Mucosa of descending colon (tissue), 3 donors: ENCODE data around the gene RNF149. TPM values are rescaled to one million over a fixed set of nuclear protein-coding genes. Genes with fewer than 3 reads are reported as not detected.

Experiments used
- ATAC-seq: fragments of 200-7000 bp; cut with Tn5 transposase; one replicate; pipeline ENCODE4 v1.9.1; 2020; ENCODE audit warnings: mild to moderate bottlenecking, moderate library complexity
- DNase-seq, 3 donors: peaks; one replicate each; pipeline ENCODE4 v3.0.0-alpha.2; 2020
- H3K36me3 ChIP-seq: fragments of 200-600 bp; one replicate; pipeline ENCODE4 v1.8.0; 2021; ENCODE audit warnings: low read depth, mild to moderate bottlenecking
- H3K4me1 ChIP-seq: fragments of 200-600 bp; one replicate; pipeline ENCODE4 v1.8.0; 2021; ENCODE audit warnings: low read depth, mild to moderate bottlenecking
- H3K4me3 ChIP-seq: fragments of 200-600 bp; one replicate; pipeline ENCODE4 v1.8.0; 2021; ENCODE audit warnings: mild to moderate bottlenecking
- H3K9me3 ChIP-seq: fragments of 200-600 bp; one replicate; pipeline ENCODE4 v1.8.0; 2021; ENCODE audit warnings: mild to moderate bottlenecking
- CTCF ChIP-seq: fragments of 200-600 bp; IDR thresholded peaks from one replicate; pipeline ENCODE4 v1.8.0; 2022; ENCODE audit warnings: antibody characterized with exemption, mild to moderate bottlenecking
- intact Hi-C, 2 donors: fragments of 100-400 bp; cut with DNase I in 1 of 2; cut with micrococcal nuclease in 1 of 2; formaldehyde crosslinking; loops; one replicate each; pipeline versions ENCODE4 v1.11.0 to v1.11.1; 2022; cut with DNase I, micrococcal nuclease
- total RNA-seq, 3 donors: library from RNA; stranded (reverse); fragmentation: NEBNext Ultra II Directional in 2 of 3; extraction: Animal tissue kit (Norgen Biotek cat#: 25700) in 2 of 3; gene quantifications; one replicate each; pipeline versions ENCODE4 v1.2.1 to v1.2.4, GENCODE V29; 2021 to 2023
- donor health status: DM: no; HTN: no; CAD: no; lungs with moderate emphysema.
- donor health status: DM: no; HTN: no; CAD: no.
- donor health status: DM: no; HTN: yes; CAD: no.

Gene RNF149
- total RNA-seq, 3 donors from 2014 or later, result 50.5 to 62.5 (median 56.3) TPM

- H3K4me1 ChIP-seq, result peaks cover 3% of the 10 kb centered on the region
- TF ChIP-seq CTCF, result no peak
Measured at GRCh38 chr2:101299604-101300003, 8.9 kb downstream of the RNF149 start.

DNA sequence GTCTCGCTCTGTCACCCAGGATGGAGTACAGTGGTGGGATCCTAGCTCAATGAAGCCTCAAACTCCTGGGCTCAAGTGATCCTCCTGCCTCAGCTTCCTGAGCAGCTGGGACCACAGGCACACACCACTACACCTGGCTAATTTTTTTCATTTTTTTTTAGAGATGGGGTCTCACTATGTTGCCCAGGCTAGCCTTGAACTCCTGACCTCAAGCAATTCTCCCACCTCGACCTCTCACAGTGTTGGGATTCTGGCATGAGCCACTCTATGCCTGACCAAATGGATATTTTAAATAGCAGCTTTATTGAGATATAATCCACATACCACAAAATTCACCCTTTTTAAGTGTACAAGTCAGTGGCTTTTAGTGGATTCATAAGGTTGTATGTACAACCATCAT is 11.1 kb downstream of the RNF149 start:
- TF ChIP-seq CTCF, result no peak
- no peak for ATAC-seq
- Histone ChIP-seq H3K4me1 (no peaks in the 10 kb centered on the region), H3K4me3 (no peak overlapping the region), H3K36me3 (no peaks in the 10 kb centered on the region), H3K9me3 (no peaks in the 10 kb centered on the region)
- intact Hi-C loops, result no loop called here
- DNase-seq, result no peak

More at GRCh38 chr2:101299604-101300003, 8.9 kb downstream of the RNF149 start:
- Histone ChIP-seq H3K36me3 (no peaks in the 10 kb centered on the region), H3K9me3 (no peaks in the 10 kb centered on the region), H3K4me3 (no peak overlapping the region)
- intact Hi-C loops, result no loop called here
- ATAC-seq (no peak), DNase-seq (no peak)

DNA sequence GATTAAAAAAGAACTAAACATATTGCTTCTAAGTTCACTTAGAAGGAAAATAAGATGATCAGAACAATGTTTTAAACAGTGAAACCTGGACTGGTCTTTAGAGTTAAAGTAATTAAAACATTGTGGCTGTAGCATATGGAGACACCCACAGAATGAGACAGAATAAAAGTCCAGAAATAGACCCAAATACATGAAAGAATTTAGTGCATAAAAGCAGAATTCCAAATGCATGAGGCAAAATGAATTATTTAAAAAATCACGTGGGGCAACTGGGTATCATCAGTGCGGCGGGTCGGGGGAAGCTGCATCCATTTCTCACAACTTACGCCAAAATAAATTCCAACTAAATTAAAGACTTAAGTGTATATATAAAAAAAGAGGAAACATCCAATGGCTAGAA is 12.1 kb downstream of the RNF149 start:
- DNase-seq, result no peak
- Histone ChIP-seq H3K9me3 (no peaks in the 10 kb centered on the region), H3K4me3 (no peak overlapping the region), H3K4me1 (no peaks in the 10 kb centered on the region), H3K36me3 (no peaks in the 10 kb centered on the region)
- TF ChIP-seq CTCF, result no peak
- intact Hi-C loops, result no loop called here
- ATAC-seq, result no peak

- Histone ChIP-seq H3K4me3 (no peak overlapping the region), H3K4me1 (no peaks in the 10 kb centered on the region), H3K36me3 (no peaks in the 10 kb centered on the region), H3K9me3 (no peaks in the 10 kb centered on the region)
- no peak for TF ChIP-seq CTCF
- intact Hi-C loops, result no loop called here
- ATAC-seq (no peak), DNase-seq (no peak)
Measured at GRCh38 chr2:101295895-101296294, 12.6 kb downstream of the RNF149 start.

DNA sequence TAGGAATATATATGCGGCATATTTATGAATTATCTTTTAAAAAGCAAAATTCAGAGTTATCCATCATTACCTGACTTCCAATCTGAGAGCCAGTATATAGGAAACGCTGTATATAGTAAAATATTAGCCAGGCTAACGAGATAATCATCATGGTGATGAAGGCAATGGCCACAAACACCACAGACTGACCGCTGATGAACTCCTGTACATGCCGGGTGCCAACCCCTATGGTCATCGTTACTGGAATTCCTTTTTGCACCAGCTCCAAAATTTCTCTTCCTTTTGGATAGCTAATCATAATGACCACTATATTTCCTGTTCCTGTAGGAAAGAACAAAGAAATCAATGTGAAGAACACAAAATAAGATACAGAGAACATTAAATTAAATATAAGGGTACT is 13.6 kb downstream of the RNF149 start:
- no peaks in the 10 kb centered on the region for H3K9me3 ChIP-seq
- DNase-seq (no peak), ATAC-seq (no peak)
- TF ChIP-seq CTCF, result no peak
- H3K4me1 ChIP-seq, result no peaks in the 10 kb centered on the region
- intact Hi-C loops, result no loop called here
- H3K36me3 ChIP-seq, result no peaks in the 10 kb centered on the region
- no peak overlapping the region for H3K4me3 ChIP-seq

DNA sequence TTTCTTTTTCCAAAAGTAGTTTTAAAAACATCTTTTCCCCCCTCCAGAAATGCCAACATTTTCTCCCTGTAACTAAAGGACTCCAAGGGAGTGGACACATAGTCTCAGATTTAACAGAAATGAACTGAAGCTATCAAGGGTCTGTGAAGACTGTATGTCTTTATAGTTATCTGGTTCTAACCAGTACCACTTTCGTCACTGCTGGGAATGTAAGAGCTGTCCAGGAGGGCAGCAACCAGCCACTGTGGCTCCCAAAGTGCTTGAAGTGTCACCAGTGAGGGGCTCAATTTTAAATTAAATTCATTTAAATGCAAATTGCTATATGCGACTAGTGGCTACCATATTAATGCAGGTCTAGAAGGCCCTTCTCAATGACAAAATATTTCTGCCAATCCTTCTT is 15.0 kb downstream of the RNF149 start:
- H3K4me1 ChIP-seq, result no peaks in the 10 kb centered on the region
- intact Hi-C loops, result no loop called here
- no peaks in the 10 kb centered on the region for H3K9me3 ChIP-seq
- H3K4me3 ChIP-seq, result no peak overlapping the region
- no peak for ATAC-seq
- no peaks in the 10 kb centered on the region for H3K36me3 ChIP-seq
- no peak for DNase-seq
- no peak for TF ChIP-seq CTCF
